Measurements from ENCODE around the gene GLTP. TPM values are rescaled to one million over a fixed set of nuclear protein-coding genes. Genes with fewer than 3 reads are reported as not detected.

GLTP gene
- total and polyA plus RNA-seq, 2 donors (not counting 1 experiment from before 2014, with no cell fraction given), result 51.2 to 67.9 TPM

GRCh38 chr12:109822951-109823411 is 57.4 kb downstream of the GLTP start:
- Histone ChIP-seq H3K4me2 (ENCODE audit: extremely low read depth, insufficient read depth, low read length) (no peak overlapping the region), H4K20me1 (ENCODE audit: control insufficient read depth, extremely low read depth, insufficient read depth, low read length) (no peaks in the 10 kb centered on the region), H3K79me2 (ENCODE audit: control insufficient read depth, insufficient read depth, low read length) (no peaks in the 10 kb centered on the region), H3K4me3 (replicated peaks in 1 of 4; ENCODE audit: control extremely low read depth in 1 of 4, insufficient read depth in 1 of 4, low read depth in 3 of 4, low read length in 4 of 4) (no peak overlapping the region), H3K4me1 (ENCODE audit: control insufficient read depth, extremely low read depth, insufficient read depth, low read length) (no peaks in the 10 kb centered on the region), H3K27me3 (ENCODE audit: control insufficient read depth, insufficient read depth, low read length) (peaks cover 2% of the 10 kb centered on the region), H3K36me3 (ENCODE audit: control insufficient read depth, insufficient read depth, low read length) (no peaks in the 10 kb centered on the region), H2AFZ (ENCODE audit: low read length) (no peak overlapping the region), H3K27ac (ENCODE audit: insufficient read depth, low read length) (no peak overlapping the region), H3K9ac (ENCODE audit: insufficient read depth, low read length) (no peak overlapping the region), H3K9me3 (ENCODE audit: control insufficient read depth, insufficient read depth, low read depth, low read length) (no peaks in the 10 kb centered on the region)
- peak in 1 of 2 donors; percentile 34 for DNase-seq (ENCODE audit: low read depth in 2 of 2)
- TF ChIP-seq CTCF (conservative IDR thresholded peaks at IDR 0.05 in 1 of 2, IDR thresholded peaks at IDR 0.05 in 1 of 2; ENCODE audit: low read depth in 1 of 2, low read length in 2 of 2) (no peak), EZH2 (IDR thresholded peaks at IDR 0.05; ENCODE audit: low read length, missing control alignments) (no peak)

DNA sequence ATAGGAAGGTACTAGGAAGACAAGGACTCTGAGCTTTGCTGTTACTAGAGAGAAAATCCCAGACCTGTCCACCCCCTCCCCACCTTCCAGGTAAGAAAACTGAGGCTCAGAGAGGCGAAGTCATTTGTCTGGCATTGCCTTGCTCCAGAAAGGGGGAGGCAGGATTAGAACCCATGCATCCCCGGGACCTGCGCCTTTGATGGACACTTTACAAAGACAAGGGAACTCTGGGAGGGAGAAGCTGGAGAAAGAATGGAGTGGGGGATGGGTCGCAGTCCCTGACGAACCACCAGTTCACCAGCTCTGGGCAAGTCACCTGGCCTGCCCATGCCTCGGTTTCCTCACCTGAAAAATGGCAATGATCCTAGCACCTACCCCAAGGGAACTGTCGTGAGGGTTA is 57.9 kb downstream of the GLTP start:
- Histone ChIP-seq H3K36me3 (ENCODE audit: control insufficient read depth, insufficient read depth, low read length) (no peaks in the 10 kb centered on the region), H3K9ac (ENCODE audit: insufficient read depth, low read length) (no peak overlapping the region), H3K4me1 (ENCODE audit: control insufficient read depth, extremely low read depth, insufficient read depth, low read length) (no peaks in the 10 kb centered on the region), H3K4me3 (replicated peaks in 1 of 4; ENCODE audit: control extremely low read depth in 1 of 4, insufficient read depth in 1 of 4, low read depth in 3 of 4, low read length in 4 of 4) (no peak overlapping the region), H3K27ac (ENCODE audit: insufficient read depth, low read length) (no peak overlapping the region), H2AFZ (ENCODE audit: low read length) (no peak overlapping the region), H3K27me3 (ENCODE audit: control insufficient read depth, insufficient read depth, low read length) (peaks cover 2% of the 10 kb centered on the region), H3K9me3 (ENCODE audit: control insufficient read depth, insufficient read depth, low read depth, low read length) (no peaks in the 10 kb centered on the region), H3K79me2 (ENCODE audit: control insufficient read depth, insufficient read depth, low read length) (no peaks in the 10 kb centered on the region), H4K20me1 (ENCODE audit: control insufficient read depth, extremely low read depth, insufficient read depth, low read length) (no peaks in the 10 kb centered on the region), H3K4me2 (ENCODE audit: extremely low read depth, insufficient read depth, low read length) (no peak overlapping the region)
- no peak for DNase-seq (ENCODE audit: low read depth in 2 of 2)
- TF ChIP-seq EZH2 (IDR thresholded peaks at IDR 0.05; ENCODE audit: low read length, missing control alignments) (no peak), CTCF (conservative IDR thresholded peaks at IDR 0.05 in 1 of 2, IDR thresholded peaks at IDR 0.05 in 1 of 2; ENCODE audit: low read depth in 1 of 2, low read length in 2 of 2) (no peak)

DNA sequence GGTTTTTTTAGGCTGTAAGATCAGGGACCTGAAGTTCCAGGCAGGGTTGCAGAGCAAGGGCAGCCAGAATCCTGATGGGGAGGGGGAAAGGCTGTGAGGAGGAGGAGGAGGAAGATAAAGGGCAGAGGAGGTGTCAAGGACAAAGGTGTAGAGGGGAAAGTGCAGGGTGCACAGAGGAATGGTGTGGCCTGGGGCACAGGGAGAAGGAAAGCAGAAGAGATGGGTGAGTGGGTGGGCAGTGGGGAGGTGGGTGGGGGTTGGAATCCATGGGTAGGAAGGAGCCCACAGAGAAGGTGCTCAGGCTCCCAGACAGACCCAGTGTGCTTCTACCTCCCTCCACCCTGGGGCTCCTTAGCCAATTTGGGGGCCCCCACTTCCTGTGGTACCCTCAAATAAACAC is 58.4 kb downstream of the GLTP start:
- Histone ChIP-seq H3K9me3 (ENCODE audit: control insufficient read depth, insufficient read depth, low read depth, low read length) (no peaks in the 10 kb centered on the region), H3K9ac (ENCODE audit: insufficient read depth, low read length) (no peak overlapping the region), H4K20me1 (ENCODE audit: control insufficient read depth, extremely low read depth, insufficient read depth, low read length) (no peaks in the 10 kb centered on the region), H3K36me3 (ENCODE audit: control insufficient read depth, insufficient read depth, low read length) (no peaks in the 10 kb centered on the region), H3K27me3 (ENCODE audit: control insufficient read depth, insufficient read depth, low read length) (peaks cover 2% of the 10 kb centered on the region), H3K79me2 (ENCODE audit: control insufficient read depth, insufficient read depth, low read length) (no peaks in the 10 kb centered on the region), H3K4me3 (replicated peaks in 1 of 4; ENCODE audit: control extremely low read depth in 1 of 4, insufficient read depth in 1 of 4, low read depth in 3 of 4, low read length in 4 of 4) (no peak overlapping the region), H3K4me2 (ENCODE audit: extremely low read depth, insufficient read depth, low read length) (no peak overlapping the region), H3K27ac (ENCODE audit: insufficient read depth, low read length) (no peak overlapping the region), H3K4me1 (ENCODE audit: control insufficient read depth, extremely low read depth, insufficient read depth, low read length) (no peaks in the 10 kb centered on the region), H2AFZ (ENCODE audit: low read length) (no peak overlapping the region)
- DNase-seq (ENCODE audit: low read depth in 2 of 2), result no peak
- TF ChIP-seq CTCF (conservative IDR thresholded peaks at IDR 0.05 in 1 of 2, IDR thresholded peaks at IDR 0.05 in 1 of 2; ENCODE audit: low read depth in 1 of 2, low read length in 2 of 2) (no peak), EZH2 (IDR thresholded peaks at IDR 0.05; ENCODE audit: low read length, missing control alignments) (no peak)
